Esophagus squamous epithelium (tissue), 5 donors: ENCODE results near the gene SH3BP2. TPM values are rescaled to one million over a fixed set of nuclear protein-coding genes. Genes with fewer than 3 reads are reported as not detected.

Experiments used
- DNase-seq: peaks from one replicate; lab custom pipeline; 2025; lab: John Stamatoyannopoulos, UW
- H3K27ac ChIP-seq, 4 donors: fragments of 200-600 bp; sonication (generic); one replicate each; pipeline ENCODE4 v1.5.1; 2016 to 2019; ENCODE audit warnings: mild to moderate bottlenecking in 1 of 4
- H3K27me3 ChIP-seq, 4 donors: fragments of 200-600 bp; sonication (generic); 1 replicate in 3 of 4; 2 replicates in 1 of 4; pipeline versions ENCODE4 v1.5.1 to v1.6.0; 2017 to 2021; ENCODE audit warnings: antibody characterized with exemption in 1 of 4
- H3K36me3 ChIP-seq, 3 donors: fragments of 200-600 bp; sonication (generic); one replicate each; pipeline ENCODE4 v1.5.1; 2016 to 2019
- H3K4me1 ChIP-seq, 3 donors: fragments of 200-600 bp; sonication (generic); one replicate each; pipeline ENCODE4 v1.5.1; 2017 to 2019
- H3K4me3 ChIP-seq, 4 donors: fragments of 200-600 bp; sonication (generic); 1 replicate in 3 of 4; 2 replicates in 1 of 4; pipeline ENCODE4 v1.5.1; 2016 to 2019; ENCODE audit warnings: mild to moderate bottlenecking in 2 of 4, moderate library complexity in 1 of 4
- H3K9me3 ChIP-seq, 3 donors: fragments of 200-600 bp; sonication (generic); one replicate each; pipeline ENCODE4 v1.5.1; 2016 to 2019
- POLR2A ChIP-seq, 4 donors: fragments of 450-650 bp; IDR thresholded peaks; one replicate each; pipeline ENCODE4 v1.6.1; 2017; ENCODE audit warnings: antibody characterized with exemption in 4 of 4, mild to moderate bottlenecking in 4 of 4, moderate library complexity in 3 of 4
- WGBS, 2 donors: methylation state at CpG; one replicate each; pipeline ENCODE4 v1.1.5; 2018; 5-methylcytosine and 5-hydroxymethylcytosine counted together
- intact Hi-C: fragments of 100-400 bp; cut with DNase I; formaldehyde crosslinking; loops from one replicate; pipeline ENCODE4 v1.15.0; 2022
- total RNA-seq, 4 donors: library from RNA; depleted of rRNA; stranded (reverse); fragments of >200 nt; gene quantifications; one replicate each; pipeline ENCODE4 v1.1.0, GENCODE V29; 2016
- TF ChIP-seq, protein P1 (sequence below), 6 experiments: fragments of 450-650 bp in 4 of 6; fragments of 200-600 bp in 2 of 6; sonication (generic) in 2 of 6; IDR thresholded peaks; one replicate each; pipeline ENCODE4 v1.5.1; 2016 to 2019; ENCODE audit warnings: antibody characterized with exemption in 6 of 6, mild to moderate bottlenecking in 4 of 6, moderate library complexity in 4 of 6
- donor health status: DM: yes; HTN: yes; CAD: no.

The SH3BP2 gene
- total RNA-seq, 4 donors from 2014 or later, result 13.5 to 36.8 (median 34.0) TPM

DNA sequence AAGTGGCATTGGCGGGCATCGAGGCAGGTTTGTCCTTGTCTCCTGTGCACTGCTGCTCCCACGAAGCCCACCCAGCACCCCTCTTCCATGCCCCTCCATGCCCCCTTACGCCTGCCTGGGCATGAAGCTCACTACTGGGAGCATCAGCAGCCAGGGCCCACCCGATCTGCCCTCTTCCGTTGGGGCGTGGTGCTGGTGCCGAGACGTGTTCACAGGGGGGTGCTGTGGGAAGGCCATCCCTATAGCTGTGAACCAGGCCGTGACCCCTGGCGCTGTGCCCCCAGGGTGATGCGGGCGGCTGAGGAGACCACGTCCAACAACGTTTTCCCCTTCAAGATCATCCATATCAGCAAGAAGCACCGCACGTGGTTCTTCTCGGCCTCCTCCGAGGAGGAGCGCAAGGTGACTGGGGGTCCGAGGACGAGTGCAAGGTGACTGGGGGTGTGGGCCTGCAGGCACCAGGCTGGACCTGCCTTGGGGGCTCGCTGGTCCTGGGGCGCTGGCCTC is 31.5 kb downstream of the SH3BP2 start:
- H3K4me3 ChIP-seq, result no peak overlapping the region
- no peak for DNase-seq
- H3K27ac ChIP-seq, result no peak overlapping the region
- peaks cover 0 to 7% (median under 1%) of the 10 kb centered on the region in 3 donors for H3K4me1 ChIP-seq
- TF ChIP-seq POLR2A (IDR thresholded peaks at IDR 0.05), result no peak
- no peaks in the 10 kb centered on the region for H3K9me3 ChIP-seq
- peaks cover 28 to 87% (median 35%) of the 10 kb centered on the region in 3 donors for H3K36me3 ChIP-seq
- intact Hi-C loops, result no loop called here
- WGBS, 2 donors, result 79 to 100% methylated on average over 1 to 10 of the region's 24 CpGs
- no peaks in the 10 kb centered on the region for H3K27me3 ChIP-seq

DNA sequence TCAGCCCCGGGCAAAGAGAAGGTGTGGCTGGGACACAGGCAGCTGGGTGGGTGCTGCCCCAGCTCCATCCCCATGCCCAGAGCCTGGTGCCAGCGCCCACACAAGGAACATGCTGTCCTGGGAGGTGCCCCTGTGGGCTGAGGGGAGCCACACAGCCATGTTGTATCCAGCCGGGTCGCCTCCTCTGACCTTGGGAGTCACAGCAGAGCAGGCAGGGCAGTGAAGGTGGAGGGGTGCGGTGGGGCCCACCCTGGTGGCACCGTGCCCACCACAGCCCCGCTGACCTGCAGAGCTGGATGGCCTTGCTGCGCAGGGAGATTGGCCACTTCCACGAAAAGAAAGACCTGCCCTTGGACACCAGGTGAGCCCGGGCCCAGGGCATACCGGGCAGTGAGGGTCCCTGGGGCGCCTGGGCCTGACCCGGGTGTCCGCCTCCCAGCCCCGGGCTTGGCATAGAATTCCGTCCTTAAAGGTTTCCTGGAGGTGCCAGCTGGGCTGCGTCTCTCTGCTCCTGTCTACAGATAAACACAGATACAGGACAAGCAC is 32.0 kb downstream of the SH3BP2 start:
- TF ChIP-seq POLR2A (IDR thresholded peaks at IDR 0.05), result no peak
- TF ChIP-seq, protein P1, sequence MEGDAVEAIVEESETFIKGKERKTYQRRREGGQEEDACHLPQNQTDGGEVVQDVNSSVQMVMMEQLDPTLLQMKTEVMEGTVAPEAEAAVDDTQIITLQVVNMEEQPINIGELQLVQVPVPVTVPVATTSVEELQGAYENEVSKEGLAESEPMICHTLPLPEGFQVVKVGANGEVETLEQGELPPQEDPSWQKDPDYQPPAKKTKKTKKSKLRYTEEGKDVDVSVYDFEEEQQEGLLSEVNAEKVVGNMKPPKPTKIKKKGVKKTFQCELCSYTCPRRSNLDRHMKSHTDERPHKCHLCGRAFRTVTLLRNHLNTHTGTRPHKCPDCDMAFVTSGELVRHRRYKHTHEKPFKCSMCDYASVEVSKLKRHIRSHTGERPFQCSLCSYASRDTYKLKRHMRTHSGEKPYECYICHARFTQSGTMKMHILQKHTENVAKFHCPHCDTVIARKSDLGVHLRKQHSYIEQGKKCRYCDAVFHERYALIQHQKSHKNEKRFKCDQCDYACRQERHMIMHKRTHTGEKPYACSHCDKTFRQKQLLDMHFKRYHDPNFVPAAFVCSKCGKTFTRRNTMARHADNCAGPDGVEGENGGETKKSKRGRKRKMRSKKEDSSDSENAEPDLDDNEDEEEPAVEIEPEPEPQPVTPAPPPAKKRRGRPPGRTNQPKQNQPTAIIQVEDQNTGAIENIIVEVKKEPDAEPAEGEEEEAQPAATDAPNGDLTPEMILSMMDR (IDR thresholded peaks at IDR 0.05), result no peak
- no peaks in the 10 kb centered on the region for H3K27me3 ChIP-seq
- WGBS, 2 donors, result 60% methylated on average over 1 of the region's 17 CpGs; no CpG with 5 or more reads in 1 of the 2 donors
- H3K36me3 ChIP-seq, result peaks cover 33 to 92% (median 40%) of the 10 kb centered on the region in 3 donors
- no peaks in the 10 kb centered on the region for H3K9me3 ChIP-seq
- no peak overlapping the region for H3K27ac ChIP-seq
- DNase-seq, result no peak
- intact Hi-C loops, result no loop called here
- H3K4me1 ChIP-seq, result peaks cover 0 to 2% (median 0%) of the 10 kb centered on the region in 3 donors
- no peak overlapping the region for H3K4me3 ChIP-seq

DNA sequence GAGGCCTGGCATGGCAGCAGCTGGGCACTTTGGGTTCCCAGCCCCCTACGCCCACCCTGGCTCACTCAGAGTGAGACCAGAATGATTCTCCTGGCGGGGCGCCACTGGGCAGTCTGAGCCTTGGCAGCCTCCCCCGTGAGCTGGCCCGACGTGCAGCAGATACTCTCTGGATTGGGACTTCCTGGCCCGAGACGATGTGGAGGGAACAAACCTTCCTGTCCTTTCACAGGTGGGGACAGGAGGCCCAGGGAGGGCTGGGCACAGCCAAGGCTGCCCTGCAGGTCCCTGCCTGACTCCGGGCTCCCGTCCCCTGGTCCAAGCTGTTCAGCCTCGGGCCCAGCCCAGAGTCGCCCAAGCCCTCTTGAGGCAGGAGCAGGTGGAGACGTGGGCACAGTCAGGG is 32.9 kb downstream of the SH3BP2 start:
- Histone ChIP-seq H3K36me3 (peaks cover 36 to 95% (median 44%) of the 10 kb centered on the region in 3 donors), H3K4me3 (no peak overlapping the region), H3K27ac (no peak overlapping the region), H3K9me3 (no peaks in the 10 kb centered on the region), H3K4me1 (no peaks in the 10 kb centered on the region), H3K27me3 (no peaks in the 10 kb centered on the region)
- intact Hi-C loops, result no loop called here
- DNase-seq, result no peak
- TF ChIP-seq POLR2A (IDR thresholded peaks at IDR 0.05), result no peak
- TF ChIP-seq, protein P1 (IDR thresholded peaks at IDR 0.05), result no peak
- no CpG with 5 or more reads among the region's 13 CpGs for WGBS, 2 donors

DNA sequence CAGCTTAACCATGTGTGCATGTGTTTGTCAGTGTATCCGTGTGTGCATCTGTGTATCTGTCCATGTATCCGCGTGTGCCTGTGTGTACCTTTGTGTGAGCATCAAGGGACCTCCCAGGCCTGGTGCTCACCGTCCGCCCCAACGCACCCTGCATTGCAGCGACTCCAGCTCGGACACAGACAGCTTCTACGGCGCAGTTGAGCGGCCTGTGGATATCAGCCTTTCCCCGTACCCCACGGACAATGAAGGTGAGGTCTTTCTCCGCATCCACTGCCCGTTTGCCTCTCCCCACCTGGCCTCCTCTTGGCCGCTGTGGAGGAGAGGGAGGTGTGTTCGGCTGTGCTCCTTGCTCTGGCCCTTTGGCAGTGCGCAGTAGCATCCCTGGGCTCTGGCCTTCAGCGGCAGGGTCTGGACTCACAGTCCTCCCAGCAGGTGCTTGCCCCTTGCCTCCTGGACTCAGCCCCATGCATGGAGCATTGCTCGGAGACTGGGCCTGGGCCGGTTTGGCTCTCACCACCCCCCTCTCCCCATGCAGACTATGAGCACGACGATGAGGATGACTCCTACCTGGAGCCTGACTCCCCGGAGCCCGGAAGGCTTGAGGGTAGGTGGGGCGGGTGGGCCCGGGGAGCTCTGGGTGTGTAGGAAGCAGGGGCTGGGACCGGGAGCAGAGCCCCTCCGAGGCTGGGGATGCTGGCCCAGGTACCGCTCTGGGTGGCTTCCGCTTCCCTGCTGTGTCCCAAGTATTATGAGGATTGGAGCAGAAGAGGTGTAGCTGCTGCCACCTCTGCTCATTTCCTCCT is 34.4 kb downstream of the SH3BP2 start:
- TF ChIP-seq, protein P1 (IDR thresholded peaks at IDR 0.05), result no peak
- no peak for TF ChIP-seq POLR2A (IDR thresholded peaks at IDR 0.05)
- H3K4me1 ChIP-seq, result no peaks in the 10 kb centered on the region
- no peak overlapping the region for H3K4me3 ChIP-seq
- no peaks in the 10 kb centered on the region for H3K27me3 ChIP-seq
- H3K36me3 ChIP-seq, result peaks cover 36 to 95% (median 57%) of the 10 kb centered on the region in 3 donors
- 82 to 85% methylated on average over 5 to 15 of the region's 31 CpGs for WGBS, 2 donors
- no peaks in the 10 kb centered on the region for H3K9me3 ChIP-seq
- DNase-seq, result no peak
- intact Hi-C loops, result no loop called here
- no peak overlapping the region for H3K27ac ChIP-seq

DNA sequence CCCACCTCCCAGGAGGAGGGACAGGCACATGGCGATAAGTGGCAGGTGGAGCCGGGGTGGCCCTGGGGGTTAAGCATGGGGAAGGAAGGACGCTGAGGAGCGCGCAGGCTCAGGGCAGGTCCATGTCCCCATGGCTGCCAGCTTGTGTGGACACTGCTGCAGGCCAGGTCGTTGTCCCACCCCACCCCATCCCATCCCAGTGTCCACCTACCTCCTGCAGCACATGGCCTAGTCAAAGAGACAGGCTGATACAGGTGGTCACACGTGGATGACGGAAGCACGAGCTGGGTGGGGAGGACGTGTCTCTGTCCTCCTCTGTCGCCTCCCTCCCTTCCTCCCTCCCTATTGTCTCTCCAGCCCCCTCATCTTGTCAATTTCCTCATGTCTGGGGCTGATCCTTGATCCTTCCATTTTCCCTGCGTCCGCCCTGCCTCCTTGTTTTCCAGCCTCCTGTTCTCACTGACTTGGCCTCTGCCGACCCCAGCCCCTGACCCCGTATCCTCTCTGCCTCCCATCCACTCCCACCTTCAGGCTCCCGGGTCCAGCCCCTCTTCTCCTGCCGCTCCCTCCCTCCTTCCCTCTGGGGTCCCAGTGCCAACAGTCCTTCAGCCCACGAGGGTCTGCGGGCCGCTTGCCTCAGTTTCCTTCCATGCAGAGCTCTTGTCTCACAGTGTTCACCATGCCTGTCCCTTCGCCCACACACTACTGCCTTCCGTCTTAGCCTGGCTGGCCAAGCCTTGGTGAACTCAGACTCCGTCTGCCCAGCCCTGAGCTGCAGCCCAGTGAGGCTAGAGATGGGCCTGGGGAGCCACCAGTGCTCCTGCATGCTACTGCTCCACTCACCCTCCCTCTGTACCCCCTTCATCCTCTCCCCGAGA is 35.2 kb downstream of the SH3BP2 start:
- Histone ChIP-seq H3K27ac (no peak overlapping the region), H3K4me1 (no peaks in the 10 kb centered on the region), H3K4me3 (no peak overlapping the region), H3K9me3 (no peaks in the 10 kb centered on the region), H3K27me3 (no peaks in the 10 kb centered on the region), H3K36me3 (peaks cover 32 to 95% (median 56%) of the 10 kb centered on the region in 3 donors)
- intact Hi-C loops, result no loop called here
- no peak for DNase-seq
- 80 to 85% methylated on average over 16 to 17 of the region's 24 CpGs for WGBS, 2 donors
- no peak for TF ChIP-seq POLR2A (IDR thresholded peaks at IDR 0.05)
- TF ChIP-seq, protein P1 (IDR thresholded peaks at IDR 0.05), result no peak
